A673 (cell line): ENCODE results near the gene TMED7.

Experiments used
- EZH2 ChIP-seq: fragments of 200-600 bp; sonication (generic); IDR thresholded peaks from 2 replicates; pipeline ENCODE4 v1.6.1; 2017; ENCODE audit warnings: borderline replicate concordance, low read depth, mild to moderate bottlenecking, mixed read lengths, antibody characterized with exemption, low read length; ENCODE audit not compliant: poor library complexity, severe bottlenecking
- TF ChIP-seq, protein P1 (sequence below): fragments of 300-800, 200-600 bp; sonication (generic); conservative IDR thresholded peaks from 2 replicates; pipeline ENCODE4 v1.5.1; 2017; ENCODE audit warnings: low read depth, mild to moderate bottlenecking, antibody characterized with exemption, low read length, moderate library complexity, mixed read lengths

- TF ChIP-seq, protein P1, sequence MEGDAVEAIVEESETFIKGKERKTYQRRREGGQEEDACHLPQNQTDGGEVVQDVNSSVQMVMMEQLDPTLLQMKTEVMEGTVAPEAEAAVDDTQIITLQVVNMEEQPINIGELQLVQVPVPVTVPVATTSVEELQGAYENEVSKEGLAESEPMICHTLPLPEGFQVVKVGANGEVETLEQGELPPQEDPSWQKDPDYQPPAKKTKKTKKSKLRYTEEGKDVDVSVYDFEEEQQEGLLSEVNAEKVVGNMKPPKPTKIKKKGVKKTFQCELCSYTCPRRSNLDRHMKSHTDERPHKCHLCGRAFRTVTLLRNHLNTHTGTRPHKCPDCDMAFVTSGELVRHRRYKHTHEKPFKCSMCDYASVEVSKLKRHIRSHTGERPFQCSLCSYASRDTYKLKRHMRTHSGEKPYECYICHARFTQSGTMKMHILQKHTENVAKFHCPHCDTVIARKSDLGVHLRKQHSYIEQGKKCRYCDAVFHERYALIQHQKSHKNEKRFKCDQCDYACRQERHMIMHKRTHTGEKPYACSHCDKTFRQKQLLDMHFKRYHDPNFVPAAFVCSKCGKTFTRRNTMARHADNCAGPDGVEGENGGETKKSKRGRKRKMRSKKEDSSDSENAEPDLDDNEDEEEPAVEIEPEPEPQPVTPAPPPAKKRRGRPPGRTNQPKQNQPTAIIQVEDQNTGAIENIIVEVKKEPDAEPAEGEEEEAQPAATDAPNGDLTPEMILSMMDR, result no peak
- no peak for TF ChIP-seq EZH2
Measured at GRCh38 chr5:115579216-115579615, 46.6 kb downstream of the TMED7 start.
